HG02885 (cell line): ENCODE measurements around the gene MED23.

ENCODE experiments used
- ATAC-seq: cut with Tn5 transposase; IDR thresholded peaks from one replicate; pipeline ENCODE4 v1.9.1; 2021; ENCODE audit warnings: mild to moderate bottlenecking; ENCODE audit not compliant: unreplicated experiment, poor library complexity

Gene MED23

DNA sequence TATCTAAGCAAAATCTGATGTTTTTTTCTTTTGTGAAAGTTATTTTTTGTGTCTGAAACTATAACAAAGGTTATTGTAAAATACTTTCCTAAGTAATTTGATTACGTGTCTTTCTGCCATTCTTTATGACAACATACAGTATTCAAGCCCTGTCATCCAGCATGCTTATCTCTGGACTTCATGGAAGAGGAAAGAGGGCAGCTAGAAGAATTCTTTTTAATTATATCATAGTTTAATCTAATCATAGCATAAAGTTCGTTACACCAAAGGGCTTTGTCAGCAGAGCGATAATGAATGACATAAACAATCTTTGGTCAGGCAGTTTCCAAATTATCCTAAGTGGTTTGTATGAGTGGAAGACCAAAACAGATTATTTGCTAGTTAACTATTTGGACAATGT lies 12.5 kb upstream of the MED23 start:
- ATAC-seq, result no peak

DNA sequence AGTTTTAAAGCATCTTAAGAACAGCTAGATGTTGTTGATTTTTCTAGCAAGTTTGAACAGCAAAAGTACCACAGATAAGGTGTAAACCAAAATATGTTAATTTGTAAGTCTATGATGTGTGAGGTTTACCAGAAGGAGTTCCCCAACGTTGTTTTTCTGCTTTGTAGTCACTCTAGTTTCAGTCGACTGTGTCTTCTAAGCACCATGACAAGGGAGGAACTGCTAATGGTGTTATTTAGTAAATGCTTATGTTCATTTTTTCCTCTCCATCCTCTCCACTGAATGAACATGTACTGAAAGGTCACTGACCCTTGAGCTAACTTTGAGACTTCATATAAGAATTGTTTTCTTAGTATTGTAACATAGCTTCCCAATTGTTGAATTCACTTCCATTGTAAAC lies 12.1 kb upstream of the MED23 start:
- peak; percentile 63 for ATAC-seq

DNA sequence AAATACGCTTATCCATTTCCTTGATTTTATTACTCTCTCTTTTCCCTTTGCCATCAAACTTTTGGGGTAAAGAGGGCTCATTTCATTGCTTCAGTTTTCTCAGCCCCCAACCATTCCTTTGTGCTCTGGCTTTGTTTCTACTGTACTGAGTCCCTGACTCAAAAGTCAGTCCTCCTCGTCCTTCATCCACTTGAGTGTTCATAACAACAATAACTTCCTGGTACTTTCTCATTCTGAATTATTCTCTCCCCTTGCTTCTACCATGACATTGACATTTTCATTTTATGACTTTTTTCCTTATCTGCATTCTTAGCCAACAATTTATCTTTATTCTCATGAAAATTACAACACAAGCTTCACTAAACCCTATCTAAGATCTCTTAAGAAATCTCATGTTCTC lies 10.0 kb upstream of the MED23 start:
- ATAC-seq, result no peak

DNA sequence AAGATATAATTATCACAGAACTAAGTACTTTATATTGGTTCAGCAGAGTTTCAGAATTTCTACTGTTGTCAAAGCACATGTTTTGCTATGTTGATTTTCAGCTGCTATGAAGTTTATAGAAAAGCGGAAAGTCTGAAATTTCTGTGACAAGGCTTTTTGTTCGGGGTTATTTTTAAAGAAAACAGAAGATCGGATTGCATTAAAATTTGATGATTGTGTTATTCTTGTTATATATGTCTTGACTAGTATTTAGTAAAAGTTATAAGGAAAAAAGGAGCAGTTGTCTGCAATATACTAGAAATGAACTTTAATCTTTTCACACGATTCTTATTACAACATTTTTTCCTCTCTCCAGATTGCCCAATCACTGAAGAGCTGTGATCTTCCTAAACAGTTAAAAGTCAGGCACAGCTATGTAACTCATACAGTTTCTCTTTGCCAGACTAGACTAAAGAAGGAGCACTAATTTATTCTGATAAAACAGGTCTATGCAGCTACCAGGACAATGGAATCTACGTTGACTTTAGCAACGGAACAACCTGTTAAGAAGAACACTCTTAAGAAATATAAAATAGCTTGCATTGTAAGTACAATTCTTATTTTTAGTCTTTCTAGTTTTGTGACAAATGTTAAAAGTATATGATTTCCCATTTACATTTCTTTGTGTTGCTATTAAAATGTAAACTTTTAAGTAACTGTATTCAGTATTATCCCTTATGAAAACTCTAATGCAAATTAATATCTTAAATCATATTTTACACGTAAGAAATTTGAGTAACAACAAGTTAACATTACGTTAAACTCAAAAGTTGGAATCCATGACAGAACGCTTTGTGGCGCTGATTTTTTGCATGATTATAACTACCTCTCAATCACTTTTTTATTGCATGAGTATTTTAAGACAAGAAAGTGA lies 9.1 kb upstream of the MED23 start, which contains the start of gene ENPP3:
Gene ENPP3 (plus strand): TSS at position 423 of the 913 bp plus-strand sequence. CDS start 83 bp downstream, at position 506.
- no peak for ATAC-seq

DNA sequence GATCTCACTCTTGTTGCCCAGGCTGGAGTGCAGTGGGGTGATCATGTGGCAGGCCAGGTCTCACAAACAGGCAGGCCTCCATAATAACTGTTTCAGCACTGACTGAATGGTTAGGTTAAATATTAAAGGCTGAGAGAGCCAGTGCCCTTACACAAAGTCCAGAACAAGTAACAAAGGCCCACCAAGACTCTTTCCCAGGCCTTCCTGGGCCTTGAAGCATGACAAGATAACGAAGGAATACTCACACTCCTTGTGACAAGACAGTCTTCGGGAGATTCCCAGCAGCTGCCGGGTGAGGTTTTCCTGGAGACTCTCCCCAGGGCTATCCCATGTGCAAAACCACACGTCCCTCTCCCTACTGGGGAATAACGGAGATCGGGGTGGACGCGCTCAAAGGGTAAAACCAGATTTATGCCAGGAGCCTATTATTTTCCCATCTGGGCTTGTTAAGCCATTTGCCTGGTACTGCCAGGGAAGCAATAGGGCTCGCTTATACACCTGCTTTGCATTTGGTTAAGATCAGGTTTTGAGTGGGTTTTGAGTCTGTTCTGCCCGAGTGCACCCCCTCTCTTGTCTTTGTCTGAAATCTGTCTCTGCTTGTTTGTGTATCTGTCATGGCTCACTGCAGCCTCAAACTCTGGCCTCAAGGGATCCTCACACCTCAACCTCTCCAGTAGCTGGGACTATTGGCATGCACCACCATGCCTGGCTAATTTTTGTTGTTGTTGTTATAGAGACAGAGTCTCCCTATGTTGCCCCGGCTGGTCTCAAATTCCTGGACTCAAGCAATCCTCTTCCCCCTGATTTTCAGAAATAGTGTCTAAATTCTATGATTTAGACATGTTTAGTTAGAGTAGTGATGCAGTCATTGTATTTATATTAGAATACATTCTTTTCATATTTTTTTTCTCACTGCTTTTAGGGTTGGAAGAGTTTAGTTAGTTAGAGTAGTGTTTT lies 7.6 kb upstream of the MED23 start:
- ATAC-seq, result peak; percentile 89

DNA sequence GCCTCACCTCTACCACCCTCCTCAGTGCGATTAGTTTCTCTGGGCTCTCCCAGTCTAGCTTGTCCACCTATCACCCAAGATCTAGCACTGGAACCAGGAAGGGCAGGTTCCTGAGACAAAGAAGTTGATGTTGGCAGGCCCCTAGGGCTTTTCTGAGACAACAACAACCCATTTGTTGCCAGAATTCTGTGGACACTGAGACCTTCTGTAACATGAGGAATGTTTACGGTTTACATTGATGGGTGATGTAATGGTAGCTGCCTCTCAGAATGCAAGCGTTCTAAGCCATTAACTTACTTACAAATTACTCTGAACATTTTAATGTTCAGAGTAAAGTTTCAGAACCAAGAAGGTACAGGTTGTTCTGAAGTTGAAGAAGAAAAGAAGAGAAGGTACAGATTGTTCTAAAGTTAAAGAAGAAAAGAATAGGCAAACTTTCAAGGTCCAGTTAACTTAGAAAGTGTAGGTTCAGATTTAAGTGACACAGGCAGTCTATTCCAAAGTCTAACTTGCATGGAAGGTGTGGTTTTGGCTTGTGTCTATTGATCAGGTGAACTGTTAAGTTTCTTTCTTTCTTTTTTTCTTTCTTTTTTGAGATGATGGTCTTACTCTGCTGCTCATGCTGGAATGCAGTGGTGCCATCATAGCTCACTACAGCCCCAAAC lies 3.7 kb upstream of the MED23 start:
- ATAC-seq, result no peak

DNA sequence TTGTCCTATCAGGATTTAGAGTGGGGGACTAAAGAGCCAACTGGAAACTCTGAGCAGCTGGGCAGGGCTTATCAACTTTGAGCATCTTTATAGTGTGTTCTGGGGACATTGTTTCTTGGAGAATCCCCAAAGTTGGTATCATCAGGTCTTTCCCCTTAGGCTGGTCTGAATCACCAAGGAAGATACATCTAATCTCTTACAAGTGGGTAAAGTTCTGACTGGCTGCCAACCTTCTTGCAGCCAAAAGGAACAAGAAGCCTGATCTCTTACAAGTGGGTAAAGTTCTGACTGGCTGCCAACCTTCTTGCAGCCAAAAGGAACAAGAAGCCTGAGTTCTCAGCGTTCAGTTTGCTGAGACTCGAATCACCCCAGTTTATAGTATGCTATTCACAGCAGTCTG lies 1.6 kb upstream of the MED23 start:
- no peak for ATAC-seq

DNA sequence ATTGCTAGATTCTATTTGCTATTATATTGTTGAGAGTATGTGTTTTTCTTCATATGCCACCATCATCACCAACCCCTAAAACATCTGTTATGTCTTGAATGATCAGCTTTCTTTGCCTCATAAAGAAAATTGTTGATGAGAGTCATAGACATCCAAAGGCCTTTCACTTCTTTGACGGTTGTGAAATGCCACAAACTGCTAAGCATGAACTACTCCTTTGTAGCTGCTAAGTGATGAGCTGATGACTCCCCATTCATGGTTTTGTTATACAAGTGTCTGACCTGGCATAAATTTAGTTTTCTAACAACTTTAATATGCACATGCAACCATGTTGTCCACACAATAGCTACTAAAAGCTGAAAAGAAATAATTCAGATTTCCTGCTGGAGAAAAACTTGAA lies 684 bp upstream of the MED23 start:
- no peak for ATAC-seq

DNA sequence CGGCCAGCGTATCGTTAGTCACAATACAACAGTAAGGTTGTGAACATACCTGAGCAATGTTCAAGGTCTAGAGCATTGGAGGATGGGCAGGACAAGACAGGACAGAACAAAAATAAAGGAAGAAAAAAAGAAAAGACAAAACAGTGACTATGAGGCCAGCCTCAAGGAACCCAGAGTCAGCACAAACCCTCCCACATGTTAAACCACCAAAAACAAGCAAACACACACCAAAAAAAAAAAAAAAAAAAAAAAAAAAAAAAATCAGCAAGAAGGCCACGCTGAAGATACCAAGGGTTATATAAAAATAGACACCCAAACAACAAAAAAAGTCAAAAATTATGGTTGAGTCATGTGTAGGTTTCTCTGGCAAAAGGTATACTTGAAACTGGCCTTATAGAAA lies 12.8 kb downstream of the MED23 start:
- ATAC-seq, result no peak

DNA sequence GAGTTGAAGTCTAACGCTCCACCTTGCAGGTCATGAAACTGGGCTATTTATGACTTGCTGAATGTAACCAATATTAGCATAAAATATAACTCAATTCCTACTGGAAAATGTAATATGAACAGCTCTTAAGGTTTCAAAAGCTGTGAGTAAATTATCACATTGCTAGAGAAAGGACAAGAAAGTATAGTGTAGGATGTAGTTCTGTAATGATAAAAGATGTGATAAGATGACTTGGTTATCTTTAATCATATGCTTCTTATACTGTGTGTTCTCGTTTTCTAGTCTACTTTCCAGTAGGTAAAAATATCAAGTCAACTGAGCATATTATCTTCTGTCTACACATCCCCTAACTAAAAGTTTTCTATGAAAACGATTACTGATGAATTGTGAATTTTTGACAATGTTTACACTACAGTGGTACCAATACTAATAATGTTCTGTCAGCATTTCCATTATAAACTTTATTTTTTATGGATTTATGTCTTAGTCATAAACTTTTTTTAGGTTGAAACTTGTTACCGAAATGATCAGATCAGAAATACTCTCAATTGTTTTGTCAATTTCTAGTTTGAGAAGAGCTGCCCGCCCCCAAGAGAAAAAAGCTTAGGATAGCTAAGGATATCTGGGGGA lies 14.6 kb downstream of the MED23 start:
- no peak for ATAC-seq

DNA sequence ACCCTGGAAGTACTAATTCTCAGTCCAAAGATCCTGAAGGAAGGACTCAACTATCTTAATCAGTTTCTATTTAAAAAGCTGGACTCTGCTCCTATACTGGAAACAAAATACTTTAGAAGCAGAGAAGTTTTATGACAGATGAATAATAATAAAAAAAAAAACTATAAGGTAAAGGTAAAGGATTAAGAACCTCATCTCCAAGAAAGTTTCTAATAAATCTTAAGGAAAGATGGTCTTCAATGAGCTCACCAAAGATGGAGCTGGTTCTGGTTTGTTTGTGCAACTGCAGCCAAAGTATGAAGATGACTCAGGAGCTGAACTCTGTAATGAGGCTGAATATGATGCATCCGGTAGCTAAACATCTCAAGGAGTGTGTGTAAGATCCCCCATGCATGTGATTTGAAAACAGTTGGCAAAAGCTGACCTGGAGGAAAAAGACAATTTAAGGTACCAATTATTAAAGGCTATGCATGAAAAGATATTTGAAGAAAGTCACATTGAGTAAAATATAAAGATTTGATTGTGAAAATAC lies 25.2 kb downstream of the MED23 start:
- no peak for ATAC-seq

DNA sequence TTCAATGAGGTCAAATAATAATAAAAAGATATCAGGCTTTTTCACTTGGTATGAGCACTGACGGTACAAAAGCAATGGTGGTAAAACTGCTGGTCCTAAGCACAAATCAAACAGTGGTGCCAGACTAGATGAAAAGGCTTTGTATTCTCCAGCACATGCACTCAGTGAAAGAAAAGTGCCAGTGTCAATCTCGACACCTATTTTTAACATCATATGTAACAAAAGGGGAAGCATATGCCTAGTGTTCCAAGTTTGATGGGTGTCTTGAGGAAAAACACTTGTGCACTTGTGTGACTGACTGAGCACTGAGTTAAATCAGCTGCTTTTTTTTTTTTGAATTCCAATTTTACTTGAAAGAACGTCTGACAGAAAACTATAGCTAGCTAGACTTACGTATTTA lies 27.3 kb downstream of the MED23 start:
- no peak for ATAC-seq

DNA sequence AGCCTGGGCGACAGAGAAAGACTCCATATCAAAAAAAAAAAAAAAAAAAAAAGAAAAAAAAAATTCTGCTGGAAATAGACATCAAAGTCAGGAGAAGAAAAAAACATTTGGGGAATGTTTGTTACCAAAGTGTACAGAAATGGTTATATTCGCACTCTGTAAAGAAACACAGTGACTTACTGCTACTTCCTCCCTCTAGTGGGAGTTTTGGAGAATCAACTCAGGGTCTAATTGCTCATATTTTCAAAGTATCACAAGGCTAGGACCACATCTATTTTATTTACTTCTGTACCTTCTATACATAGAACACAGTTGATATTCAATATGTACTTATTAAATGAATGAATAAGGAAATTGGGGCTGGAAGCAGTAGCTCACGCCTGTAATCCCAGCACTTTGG lies 30.6 kb downstream of the MED23 start:
- no peak for ATAC-seq

DNA sequence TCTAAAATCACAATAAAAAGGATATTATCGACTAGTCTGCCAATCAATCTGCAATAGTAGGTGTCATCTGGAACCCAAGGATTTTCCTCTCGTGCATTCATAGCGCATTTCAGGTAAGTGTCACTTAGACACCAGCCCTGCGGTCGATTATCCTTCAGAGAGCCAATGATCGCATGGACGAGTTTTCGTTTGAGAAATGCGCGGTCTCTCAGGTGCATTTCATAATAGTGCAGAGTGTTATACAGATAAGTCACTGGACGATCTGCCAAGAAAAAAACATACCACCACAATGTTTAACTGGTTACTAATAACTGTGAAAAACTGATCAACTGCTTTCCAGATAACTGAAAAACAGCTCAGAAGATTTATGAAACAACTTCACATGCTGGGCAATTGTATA lies 34.0 kb downstream of the MED23 start:
- no peak for ATAC-seq

DNA sequence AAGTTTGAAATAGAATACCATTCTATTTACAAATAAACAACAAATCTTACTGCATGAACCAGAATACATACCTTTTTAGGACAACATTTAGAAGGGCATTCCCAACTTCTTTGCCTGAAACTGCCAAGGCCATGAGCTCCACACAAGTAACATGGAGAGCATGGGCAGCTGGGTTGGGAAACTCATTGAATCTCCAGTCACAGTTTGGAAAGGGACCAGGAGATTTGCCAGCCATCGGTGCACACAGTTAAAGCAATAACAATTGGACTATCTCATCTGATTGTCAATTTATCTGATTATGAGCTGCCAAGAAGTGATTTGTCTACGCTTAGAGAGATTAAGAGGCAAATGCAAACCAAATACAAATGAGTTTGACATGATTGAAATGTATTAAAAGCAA lies 35.1 kb downstream of the MED23 start:
- no peak for ATAC-seq

DNA sequence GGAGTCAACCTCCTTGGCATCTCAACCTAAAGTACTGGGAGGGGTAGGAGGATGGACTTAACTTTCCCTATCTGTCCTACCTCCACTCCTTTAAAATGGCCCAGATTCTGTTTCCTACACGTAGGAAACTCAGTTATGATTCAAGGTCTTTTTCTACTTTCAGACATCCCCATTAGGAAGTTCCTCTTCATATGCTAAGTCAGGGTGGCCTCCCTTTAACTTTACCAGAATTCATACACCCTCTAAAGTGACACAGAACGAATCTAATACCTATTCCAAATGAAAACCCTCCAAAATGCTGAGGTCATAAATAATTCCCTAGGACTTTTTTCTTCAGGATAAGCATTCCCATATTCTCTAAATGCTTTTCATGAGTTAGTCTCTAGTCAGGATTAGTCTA lies 39.4 kb downstream of the MED23 start:
- no peak for ATAC-seq

DNA sequence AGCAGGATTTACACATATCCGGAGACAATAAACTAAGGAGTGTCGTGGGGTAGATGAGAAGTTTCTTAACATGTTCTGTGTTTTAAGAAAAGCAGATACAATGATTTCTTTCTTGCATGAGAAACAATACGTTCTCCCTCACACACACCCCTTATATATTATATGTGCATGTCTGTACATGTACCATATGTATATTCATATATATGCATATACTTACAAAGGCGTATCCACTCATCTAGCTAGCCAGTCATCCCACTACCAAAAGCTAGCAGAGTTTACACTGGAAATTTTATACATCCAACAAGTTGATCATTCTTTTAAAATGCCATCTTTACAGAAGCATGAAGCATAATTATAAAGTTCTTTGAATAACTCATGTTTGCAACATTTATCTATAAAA lies 40.1 kb downstream of the MED23 start:
- no peak for ATAC-seq

DNA sequence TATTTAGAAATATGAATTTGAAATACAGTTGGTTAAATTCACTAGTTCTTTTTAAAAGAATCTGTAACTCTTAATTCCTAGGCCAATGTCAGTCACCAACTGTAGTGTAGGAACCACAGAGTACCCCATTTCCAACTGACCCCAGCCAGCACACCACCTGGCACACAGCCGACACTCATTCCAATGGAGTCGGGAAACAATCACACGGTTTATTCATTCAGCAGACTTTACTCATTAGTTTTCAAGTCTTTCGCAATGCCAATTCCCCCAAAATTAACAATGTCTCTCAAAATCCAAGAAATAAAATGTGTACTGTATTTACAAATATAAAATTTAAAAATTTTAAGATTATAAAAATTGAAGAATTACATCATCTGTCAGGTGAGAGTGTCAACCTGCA lies 41.5 kb downstream of the MED23 start:
- ATAC-seq, result no peak

DNA sequence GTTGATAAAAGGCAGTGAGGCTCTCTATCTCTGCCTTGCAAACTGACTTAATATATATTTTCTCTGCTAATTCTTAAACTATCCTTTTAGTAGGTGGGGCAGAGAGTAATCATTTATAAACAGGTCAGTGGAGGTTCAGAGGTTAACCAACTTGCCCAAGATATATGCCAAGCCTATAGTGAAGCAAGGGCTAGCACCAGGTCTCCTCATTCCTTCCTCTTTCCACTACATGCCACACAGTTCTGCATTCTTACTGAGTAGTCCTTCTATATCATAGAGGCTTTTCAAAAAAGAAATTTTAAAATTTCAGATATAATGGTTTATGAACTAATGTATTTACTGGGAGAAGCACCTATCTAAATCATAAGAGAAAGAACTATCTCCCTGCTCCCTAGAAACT lies 46.5 kb downstream of the MED23 start:
- ATAC-seq, result no peak
